HepG2 (cell line): ENCODE measurements around the gene HECTD4. TPM values are rescaled to one million over a fixed set of nuclear protein-coding genes. Genes with fewer than 3 reads are reported as not detected.

Experiments used
- ATAC-seq: fragments of 200-7000 bp; cut with Tn5 transposase; 3 replicates; pipeline ENCODE4 v1.9.1; 2020; ENCODE audit warnings: mild to moderate bottlenecking, moderate library complexity
- BruUV-seq: library from RNA; stranded (reverse); fragments of 400-500 nt; replicated peaks from 2 replicates; lab custom pipeline; 2021; lab: Mats Ljungman, UMichigan
- CTCF ChIA-PET: fragments of 300-600 bp; formaldehyde crosslinking; extraction: SDS; loops from one replicate; lab custom pipeline; 2021; ENCODE audit warnings: low total read pairs, inconsistent platforms, low intra/inter-chr PET ratio; lab: Yijun Ruan, JAX
- POLR2A ChIA-PET: fragments of 350-600 bp; sonication (Branson Sonifier 250); formaldehyde crosslinking; loops from one replicate; lab custom pipeline; 2020; ENCODE audit warnings: antibody characterized with exemption, inconsistent platforms; lab: Yijun Ruan, JAX
- DNase-seq: peaks from one replicate; pipeline ENCODE4 v3.0.0-alpha.2; 2015; ENCODE audit warnings: low spot score
- FAIRE-seq: peaks from 3 replicates; lab custom pipeline; 2011; peaks lifted over from hg19 to GRCh38; lab: Jason Lieb, UNC
- H2AFZ ChIP-seq: one replicate; pipeline ENCODE4 v1.6.1; 2011; ENCODE audit warnings: low read length, inconsistent platforms
- H3K27ac ChIP-seq: fragments of 300-600 bp; 3 replicates; pipeline ENCODE4 v1.8.0; 2011; ENCODE audit warnings: mixed run types, mild to moderate bottlenecking, mixed read lengths, low read length, inconsistent platforms; ENCODE audit not compliant: insufficient read depth; ENCODE audit errors: extremely low read length
- H3K27me3 ChIP-seq, 2 experiments: fragments of 200-600 bp in 1 of 2; 2 replicates in 1 of 2; 3 replicates in 1 of 2; pipeline versions ENCODE4 v1.6.0 to v1.8.0; 2011; ENCODE audit warnings: low read length in 2 of 2, mild to moderate bottlenecking in 2 of 2, moderate library complexity in 2 of 2, inconsistent platforms in 1 of 2; ENCODE audit not compliant: insufficient read depth in 2 of 2, control insufficient read depth in 1 of 2
- H3K36me3 ChIP-seq, 2 experiments: fragments of 200-600 bp in 1 of 2; replicated peaks in 1 of 2; 2 replicates in 1 of 2; 3 replicates in 1 of 2; pipeline versions ENCODE4 v1.5.1 to v1.8.0; 2011; ENCODE audit warnings: low read length in 2 of 2, inconsistent platforms in 1 of 2; ENCODE audit not compliant: insufficient read depth in 2 of 2, control insufficient read depth in 1 of 2
- H3K4me1 ChIP-seq: 2 replicates; pipeline ENCODE4 v1.5.1; 2012; ENCODE audit warnings: low read length, inconsistent platforms; ENCODE audit not compliant: insufficient read depth
- H3K4me2 ChIP-seq: 2 replicates; pipeline ENCODE4 v1.6.0; 2011; ENCODE audit warnings: low read depth, low read length, inconsistent platforms
- H3K4me3 ChIP-seq, 3 experiments: fragments of 200-600 bp in 1 of 3; sonication (generic), shearing (Covaris generic) in 1 of 3; replicated peaks in 1 of 3; 2 replicates each; pipeline ENCODE4 v1.5.1; 2011 to 2016; ENCODE audit warnings: low read length in 3 of 3, inconsistent platforms in 2 of 3, low read depth in 2 of 3, mild to moderate bottlenecking in 2 of 3, control low read depth in 1 of 3, mixed read lengths in 1 of 3; ENCODE audit not compliant: insufficient read depth in 1 of 3
- H3K79me2 ChIP-seq: one replicate; pipeline ENCODE4 v1.6.1; 2011; ENCODE audit warnings: low read length, inconsistent platforms; ENCODE audit not compliant: insufficient read depth
- H3K9ac ChIP-seq: 2 replicates; pipeline ENCODE4 v1.6.0; 2011; ENCODE audit warnings: mild to moderate bottlenecking, low read depth, low read length, inconsistent platforms; ENCODE audit not compliant: insufficient read depth
- H3K9me3 ChIP-seq: 2 replicates; pipeline ENCODE4 v1.5.1; 2012; ENCODE audit warnings: mild to moderate bottlenecking, low read length
- H4K20me1 ChIP-seq: 2 replicates; pipeline ENCODE4 v1.6.0; 2011; ENCODE audit warnings: inconsistent platforms, mild to moderate bottlenecking, low read length, moderate library complexity; ENCODE audit not compliant: insufficient read depth
- ARID5B ChIP-seq: IDR thresholded peaks from 2 replicates; pipeline ENCODE4 v1.4.0; 2020; ENCODE audit warnings: mild to moderate bottlenecking, missing genetic modification reagents
- FOXA3 ChIP-seq: IDR thresholded peaks from 2 replicates; pipeline ENCODE4 v1.6.1; 2016; ENCODE audit warnings: missing genetic modification reagents, missing compliant biosample characterization
- IRF2 ChIP-seq: IDR thresholded peaks from 2 replicates; pipeline ENCODE4 v1.6.1; 2018; ENCODE audit warnings: missing genetic modification reagents, missing compliant biosample characterization
- KLF6 ChIP-seq: IDR thresholded peaks from 2 replicates; pipeline ENCODE4 v1.8.0; 2016; ENCODE audit warnings: missing biosample characterization, missing genetic modification reagents
- MIER2 ChIP-seq: IDR thresholded peaks from 2 replicates; pipeline ENCODE4 v1.6.1; 2016; ENCODE audit warnings: missing biosample characterization, missing genetic modification reagents
- NBN ChIP-seq: fragments of 450-650 bp; conservative IDR thresholded peaks from 2 replicates; pipeline ENCODE4 v1.6.1; 2017
- NR2F6 ChIP-seq, 2 experiments: IDR thresholded peaks; 2 replicates each; pipeline ENCODE4 v1.6.1; 2016; ENCODE audit warnings: antibody characterized with exemption in 1 of 2, mild to moderate bottlenecking in 1 of 2
- SMC3 ChIP-seq: IDR thresholded peaks from 2 replicates; pipeline ENCODE4 v1.6.1; 2011; ENCODE audit warnings: low read length, improper control_type of control experiment
- SMYD3 ChIP-seq: sonication (generic); formaldehyde crosslinking; IDR thresholded peaks from 2 replicates; pipeline ENCODE4 v1.8.1; 2023; ENCODE audit warnings: mild to moderate bottlenecking, missing genetic modification reagents
- U2AF1 ChIP-seq: fragments of 200-400 bp; formaldehyde crosslinking; optimal IDR thresholded peaks from 2 replicates; pipeline ENCODE3; 2017; ENCODE audit warnings: mild to moderate bottlenecking, low read depth, low read length
- ZNF24 ChIP-seq: fragments of 450-650 bp; IDR thresholded peaks from 2 replicates; pipeline ENCODE4 v1.6.1; 2017; ENCODE audit warnings: antibody characterized with exemption, mild to moderate bottlenecking
- ZNF274 ChIP-seq: sonication (generic); formaldehyde crosslinking; IDR thresholded peaks from 2 replicates; pipeline ENCODE4 v1.5.1; 2020; ENCODE audit warnings: mild to moderate bottlenecking, missing genetic modification reagents
- WGBS: methylation state at CpG from one replicate; pipeline ENCODE4 v1.1.6; 2017; ENCODE audit warnings: low lambda C conversion rate; 5-methylcytosine and 5-hydroxymethylcytosine counted together
- in situ Hi-C: cut with HindIII; loops from 2 replicates; pipeline ENCODE4 v1.10.0; 2017; ENCODE audit warnings: low pct_unique_long_range_greater_than_20kb; ENCODE audit not compliant: extremely low pct_ligation_motif_present
- intact Hi-C: fragments of 100-400 bp; cut with micrococcal nuclease; formaldehyde crosslinking; loops from one replicate; pipeline ENCODE4 v1.10.0; 2022; ENCODE audit not compliant: unreplicated experiment
- polyA plus RNA-seq, 8 experiments: library from polyadenylated mRNA; depleted of rRNA in 3 of 8; stranded (reverse) in 7 of 8; unstranded in 1 of 8; fragments of >200 nt; fragmentation: Illumina TruSeq in 4 of 8; extraction: Trizol in 4 of 8; gene quantifications; 2 replicates each; pipeline versions ENCODE4 v1.2.1 to v1.2.3, GENCODE V29; 2011 to 2016; ENCODE audit warnings: low read depth in 4 of 8, missing spikeins in 1 of 8, mixed read lengths in 1 of 8; ENCODE audit not compliant: insufficient read depth in 1 of 8
- total RNA-seq, 5 experiments: library from RNA; depleted of rRNA; stranded (reverse); fragments of >200 nt; fragmentation: Illumina TruSeq; extraction: Trizol; gene quantifications; 2 replicates each; pipeline ENCODE4 v1.2.3, GENCODE V29; 2016; ENCODE audit warnings: low read depth in 1 of 5
- TF ChIP-seq, protein P1 (sequence below): sonication (generic); formaldehyde crosslinking; IDR thresholded peaks from 2 replicates; pipeline ENCODE4 v1.4.0; 2020; ENCODE audit warnings: low read depth, missing genetic modification reagents

HECTD4 gene
- total and polyA plus RNA-seq, 2 of the 13 experiments (the other 11 are each of a cell fraction or from before 2014, with no cell fraction given) = 9.0 to 11.4 TPM

GRCh38 chr12:112285600-112286401 is 96.4 kb downstream of the HECTD4 start:
- BruUV-seq = no TSS peak
- CTCF ChIA-PET = no interaction called here
- WGBS = 15% methylated on average over 5 of the region's 5 CpGs
- peaks cover 5% of the 10 kb centered on the region; the same call in 1 of the 2 replicates for H4K20me1 ChIP-seq
- H3K79me2 ChIP-seq = no peaks in the 10 kb centered on the region
- DNase-seq = peak; percentile 83
- no peak overlapping the region for H3K27ac ChIP-seq
- no peak overlapping the region for H3K9ac ChIP-seq
- FAIRE-seq = peak; percentile 72
- peaks cover 12% of the 10 kb centered on the region for H3K9me3 ChIP-seq
- peaks cover 21% of the 10 kb centered on the region for H3K4me1 ChIP-seq
- ATAC-seq = peak; percentile 87
- POLR2A ChIA-PET = interaction anchor here (1.2 kb wide), 1 partner anchor 10 kb away, joined by 3 read pairs; no protein-coding TSS in a partner anchor
- no peak overlapping the region for H2AFZ ChIP-seq
- H3K36me3 ChIP-seq = peaks cover 1 to 8% of the 10 kb centered on the region in 2 experiments; a peak in 3 of 5 replicates
- intact Hi-C loops = loop anchor here (10.0 kb wide), 1 partner anchor 99 kb away; the partner anchor contains the start of gene HECTD4
- peak overlapping the region; percentile 52 for H3K4me2 ChIP-seq
- no peak overlapping the region for H3K4me3 ChIP-seq
- in situ Hi-C loops = no loop called here
- H3K27me3 ChIP-seq = 0 out of 5 replicates have a peak, but pooled peaks cover 0 to 3% of the 10 kb centered on the region in 2 experiments
- TF ChIP-seq FOXA3 (CRISPR knock-in tag) = peak; percentile 96
- TF ChIP-seq MIER2 (CRISPR knock-in tag) = 0 out of 2 replicates have a peak, but pooled peaks have one; percentile 28
- TF ChIP-seq, protein P1, sequence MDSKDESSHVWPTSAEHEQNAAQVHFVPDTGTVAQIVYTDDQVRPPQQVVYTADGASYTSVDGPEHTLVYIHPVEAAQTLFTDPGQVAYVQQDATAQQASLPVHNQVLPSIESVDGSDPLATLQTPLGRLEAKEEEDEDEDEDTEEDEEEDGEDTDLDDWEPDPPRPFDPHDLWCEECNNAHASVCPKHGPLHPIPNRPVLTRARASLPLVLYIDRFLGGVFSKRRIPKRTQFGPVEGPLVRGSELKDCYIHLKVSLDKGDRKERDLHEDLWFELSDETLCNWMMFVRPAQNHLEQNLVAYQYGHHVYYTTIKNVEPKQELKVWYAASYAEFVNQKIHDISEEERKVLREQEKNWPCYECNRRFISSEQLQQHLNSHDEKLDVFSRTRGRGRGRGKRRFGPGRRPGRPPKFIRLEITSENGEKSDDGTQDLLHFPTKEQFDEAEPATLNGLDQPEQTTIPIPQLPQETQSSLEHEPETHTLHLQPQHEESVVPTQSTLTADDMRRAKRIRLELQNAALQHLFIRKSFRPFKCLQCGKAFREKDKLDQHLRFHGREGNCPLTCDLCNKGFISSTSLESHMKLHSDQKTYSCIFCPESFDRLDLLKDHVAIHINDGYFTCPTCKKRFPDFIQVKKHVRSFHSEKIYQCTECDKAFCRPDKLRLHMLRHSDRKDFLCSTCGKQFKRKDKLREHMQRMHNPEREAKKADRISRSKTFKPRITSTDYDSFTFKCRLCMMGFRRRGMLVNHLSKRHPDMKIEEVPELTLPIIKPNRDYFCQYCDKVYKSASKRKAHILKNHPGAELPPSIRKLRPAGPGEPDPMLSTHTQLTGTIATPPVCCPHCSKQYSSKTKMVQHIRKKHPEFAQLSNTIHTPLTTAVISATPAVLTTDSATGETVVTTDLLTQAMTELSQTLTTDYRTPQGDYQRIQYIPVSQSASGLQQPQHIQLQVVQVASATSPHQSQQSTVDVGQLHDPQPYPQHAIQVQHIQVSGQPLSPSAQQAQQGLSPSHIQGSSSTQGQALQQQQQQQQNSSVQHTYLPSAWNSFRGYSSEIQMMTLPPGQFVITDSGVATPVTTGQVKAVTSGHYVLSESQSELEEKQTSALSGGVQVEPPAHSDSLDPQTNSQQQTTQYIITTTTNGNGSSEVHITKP = no peak
- peak; percentile 17; the same call in 1 of the 2 replicates for TF ChIP-seq SMC3
- TF ChIP-seq ZNF274 (CRISPR knock-in tag) = no peak
- TF ChIP-seq NR2F6 (IDR thresholded peaks at IDR 0.05) = peak; percentile 87
- peak; percentile 55 for TF ChIP-seq NR2F6 (CRISPR knock-in tag; IDR thresholded peaks at IDR 0.05)
- TF ChIP-seq IRF2 (CRISPR knock-in tag) = 0 out of 2 replicates have a peak, but pooled peaks have one; percentile 16
- TF ChIP-seq SMYD3 (CRISPR knock-in tag) = peak; percentile 90
- 0 out of 2 replicates have a peak, but pooled peaks have one; percentile 26 for TF ChIP-seq NBN
- TF ChIP-seq KLF6 (CRISPR knock-in tag) = peak; percentile 51; the same call in 1 of the 2 replicates
- TF ChIP-seq U2AF1 = no peak
- TF ChIP-seq ARID5B (CRISPR knock-in tag) = peak; percentile 89
- no peak for TF ChIP-seq ZNF24
